Right cardiac atrium (tissue), 5 donors: ENCODE results near the gene SIRPD. TPM values are rescaled to one million over a fixed set of nuclear protein-coding genes. Genes with fewer than 3 reads are reported as not detected.
A peak's percentile ranks its signal among the peaks of the same experiment; 100 is the strongest.
"Not testable (repeated sequence)": the region's sequence is repeated elsewhere in the genome, so short reads cannot be mapped to it uniquely, and the experiment has no call there.

ENCODE experiments used
- ATAC-seq, 2 donors: fragments of 200-7000 bp; cut with Tn5 transposase; one replicate each; pipeline versions ENCODE4 v1.8.0 to v1.9.1; 2020; ENCODE audit warnings: moderate library complexity in 2 of 2, mild to moderate bottlenecking in 1 of 2
- DNase-seq, 3 donors: peaks; one replicate each; pipeline ENCODE4 v3.0.0-alpha.2; 2020
- H3K27ac ChIP-seq: one replicate; pipeline ENCODE4 v1.5.1; 2013; ENCODE audit warnings: mild to moderate bottlenecking, low read length, control low read depth, moderate library complexity
- H3K27me3 ChIP-seq: one replicate; pipeline ENCODE4 v1.6.1; 2013; ENCODE audit not compliant: control insufficient read depth, insufficient read depth
- H3K4me1 ChIP-seq: one replicate; pipeline ENCODE4 v1.6.1; 2013; ENCODE audit warnings: low read length; ENCODE audit not compliant: control insufficient read depth, insufficient read depth
- H3K4me3 ChIP-seq: one replicate; pipeline ENCODE4 v1.5.1; 2013; ENCODE audit warnings: low read length, control low read depth
- H3K9me3 ChIP-seq: one replicate; pipeline ENCODE4 v1.6.1; 2013; ENCODE audit warnings: low read length; ENCODE audit not compliant: control insufficient read depth
- WGBS: extraction: QIAGEN DNeasy Blood & Tissue Kit; methylation state at CpG from one replicate; pipeline ENCODE4 v1.1.7; 2013; 5-methylcytosine and 5-hydroxymethylcytosine counted together
- intact Hi-C, 4 donors: fragments of 100-400 bp; cut with DNase I; formaldehyde crosslinking; loops; one replicate each; pipeline versions ENCODE4 v1.11.0 to v1.14.0; 2022 to 2023
- long read RNA-seq, 4 donors: library from polyadenylated mRNA; unstranded; transcript quantifications; one replicate each; pipeline ENCODE4 v2.0.0, GENCODE V29; 2020 to 2021
- polyA plus RNA-seq: library from polyadenylated mRNA; stranded (reverse); fragments of 200-250 nt; gene quantifications from one replicate; pipeline ENCODE4 v1.2.3, GENCODE V29; 2013
- total RNA-seq, 4 donors: library from RNA; stranded (reverse); fragmentation: NEBNext Ultra II Directional; extraction: Animal tissue kit (Norgen Biotek cat#: 25700); gene quantifications; one replicate each; pipeline ENCODE4 v1.2.1, GENCODE V29; 2021
- donor health status: healthy with polysubstance abuse.
- donor health status: DM: no; HTN: yes; CAD: no.
- donor health status: DM: no; HTN: no; CAD: no.
- donor health status: DM: no; HTN: yes; CAD: no; lungs with severe emphysema.
- donor health status: DM: yes; HTN: yes; CAD: no.

SIRPD gene
- total RNA-seq: not detected
- not detected for polyA plus RNA-seq
- long read RNA-seq, donor 1, partial matches to known transcripts: 0 of 1 reads
- long read RNA-seq, donor 1, other reads (novel, unspliced or antisense): 1 of 1 reads
- long read RNA-seq, donor 2: 0 reads
- long read RNA-seq, donor 3: 0 reads
- long read RNA-seq, donor 4: 0 reads

DNA sequence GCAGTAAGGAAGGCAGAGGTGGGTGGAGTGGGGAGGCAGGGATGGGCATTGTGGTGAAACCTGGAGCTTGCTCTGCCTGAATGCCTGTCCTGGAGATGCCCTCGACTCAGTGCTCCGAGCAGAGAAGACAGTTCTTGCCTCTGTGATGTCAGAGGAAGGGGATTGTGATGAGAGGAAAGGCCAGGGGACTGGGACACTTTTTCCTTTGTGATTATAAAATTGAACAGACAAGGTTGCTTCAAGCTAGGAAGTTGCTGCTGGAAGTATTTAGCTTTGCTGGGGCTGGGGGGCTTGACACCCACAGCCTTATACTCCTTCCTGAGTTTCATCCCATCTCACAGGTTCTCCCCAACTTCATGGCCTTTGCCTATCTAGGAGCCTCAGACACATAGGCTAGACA, at the start of gene SIRPD:
Gene SIRPD (minus strand): TSS at position 101 of the 400 bp plus-strand sequence. CDS start 52 bp downstream, at position 49.
- peaks cover 3% of the 10 kb centered on the region for H3K9me3 ChIP-seq
- H3K27me3 ChIP-seq: no peaks in the 10 kb centered on the region
- no peaks in the 10 kb centered on the region for H3K4me1 ChIP-seq
- intact Hi-C loops: no loop called here
- H3K4me3 ChIP-seq: no peak within 1 kb of the TSS
- 63% methylated on average over 2 of the region's 2 CpGs for WGBS
- DNase-seq (no peak), ATAC-seq (no peak)
- H3K27ac ChIP-seq: no peak within 1 kb of the TSS

DNA sequence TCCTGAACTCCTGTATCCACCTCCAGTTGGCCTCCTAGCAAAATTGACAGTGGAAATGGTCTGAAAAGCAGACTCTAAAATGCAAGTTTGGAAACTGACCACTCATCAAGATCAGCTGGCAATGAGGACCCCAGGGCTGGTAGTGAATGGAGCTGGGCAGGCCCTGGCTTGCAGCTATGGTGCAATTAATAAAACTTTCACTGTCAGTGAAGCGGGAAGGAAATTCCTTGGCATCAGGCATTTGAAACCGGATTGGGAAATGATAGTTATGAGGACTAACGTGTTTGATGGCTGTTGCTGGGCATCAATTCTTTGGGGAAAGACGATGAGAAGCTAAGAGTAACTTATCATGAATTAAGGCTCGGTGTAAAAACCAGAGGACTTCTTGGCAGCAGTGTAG, 43.2 kb upstream of the SIRPD start:
- Histone ChIP-seq H3K27ac (no peak overlapping the region), H3K27me3 (no peaks in the 10 kb centered on the region), H3K9me3 (no peaks in the 10 kb centered on the region), H3K4me1 (no peaks in the 10 kb centered on the region), H3K4me3 (no peak overlapping the region)
- DNase-seq (no peak), ATAC-seq (no peak)
- 63% methylated on average over 5 of the region's 5 CpGs for WGBS
- intact Hi-C loops: no loop called here

DNA sequence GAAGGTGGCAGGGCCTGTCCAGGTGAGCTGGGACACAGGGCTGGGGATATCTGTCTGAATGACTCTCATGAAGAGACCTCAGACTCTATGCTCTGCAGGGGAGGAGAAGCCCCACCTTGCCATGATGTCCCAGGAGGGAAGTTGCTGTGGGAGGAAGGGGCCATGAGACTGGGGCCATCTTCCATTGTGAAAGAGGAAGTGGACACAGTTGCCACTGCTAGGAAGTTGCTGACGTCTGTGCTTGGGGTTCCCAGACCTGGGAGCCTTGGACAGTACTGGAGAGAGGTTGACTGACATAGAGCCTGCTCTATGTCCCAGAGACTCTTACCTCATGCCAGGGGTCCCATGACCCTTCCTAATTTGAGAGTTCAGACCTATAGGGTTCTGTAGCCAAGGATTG, 37.8 kb upstream of the SIRPD start:
- intact Hi-C loops: no loop called here
- 21% methylated on average over 1 of the region's 1 CpG for WGBS

DNA sequence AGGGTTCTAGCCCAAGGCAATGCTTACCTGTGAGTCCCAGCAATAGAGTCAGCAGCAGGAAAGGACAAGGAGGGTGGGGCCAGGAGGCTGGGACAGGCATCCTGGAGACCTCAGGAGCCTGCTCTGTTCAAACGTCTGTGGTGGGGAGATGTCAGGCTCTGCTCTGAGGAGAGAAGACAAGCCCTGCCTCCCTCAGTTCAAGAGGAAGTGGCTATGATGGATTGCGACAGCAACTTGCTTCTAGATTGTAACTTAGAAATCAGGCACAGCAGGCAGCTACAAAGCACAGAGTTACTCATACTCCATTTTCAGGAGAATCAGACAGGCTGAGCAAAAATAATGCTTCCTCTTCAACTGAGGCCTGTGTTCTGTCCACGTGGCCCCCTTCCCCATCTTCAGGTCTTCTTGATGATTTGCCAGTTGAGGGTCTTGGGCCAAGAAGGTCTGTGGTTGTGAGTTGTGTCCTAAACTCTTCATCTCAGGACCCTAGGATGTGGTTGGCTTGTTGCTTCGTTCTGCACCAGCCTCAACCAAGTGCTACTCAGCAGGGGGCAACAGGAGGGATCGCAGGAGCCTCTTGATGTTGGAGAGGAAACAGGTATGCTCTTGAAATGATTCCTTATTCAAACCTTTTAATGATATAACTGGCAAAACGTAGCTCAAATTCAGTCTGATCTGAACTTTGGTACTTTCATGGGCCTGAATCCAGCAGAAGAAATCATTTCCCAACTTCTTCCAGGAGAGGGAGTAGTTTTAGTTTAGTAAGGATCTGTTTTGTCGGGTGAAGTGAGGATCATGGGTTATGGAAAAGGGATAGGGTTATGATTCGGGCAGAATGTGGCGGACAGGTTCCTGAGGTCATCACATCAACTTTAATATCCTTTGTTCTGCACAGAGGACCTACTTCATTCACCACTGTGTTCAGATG, 31.3 kb upstream of the SIRPD start:
- H3K27ac ChIP-seq: no peak overlapping the region
- ATAC-seq: no peak
- 43% methylated on average over 9 of the region's 9 CpGs for WGBS

More for the DNA sequence above, 37.8 kb upstream of the SIRPD start:
- DNase-seq: peak in 1 of 3 donors; percentile 64
- Histone ChIP-seq H3K27me3 (no peaks in the 10 kb centered on the region), H3K4me3 (no peak overlapping the region), H3K27ac (no peak overlapping the region), H3K4me1 (no peaks in the 10 kb centered on the region), H3K9me3 (no peaks in the 10 kb centered on the region)
- ATAC-seq: no peak

DNA sequence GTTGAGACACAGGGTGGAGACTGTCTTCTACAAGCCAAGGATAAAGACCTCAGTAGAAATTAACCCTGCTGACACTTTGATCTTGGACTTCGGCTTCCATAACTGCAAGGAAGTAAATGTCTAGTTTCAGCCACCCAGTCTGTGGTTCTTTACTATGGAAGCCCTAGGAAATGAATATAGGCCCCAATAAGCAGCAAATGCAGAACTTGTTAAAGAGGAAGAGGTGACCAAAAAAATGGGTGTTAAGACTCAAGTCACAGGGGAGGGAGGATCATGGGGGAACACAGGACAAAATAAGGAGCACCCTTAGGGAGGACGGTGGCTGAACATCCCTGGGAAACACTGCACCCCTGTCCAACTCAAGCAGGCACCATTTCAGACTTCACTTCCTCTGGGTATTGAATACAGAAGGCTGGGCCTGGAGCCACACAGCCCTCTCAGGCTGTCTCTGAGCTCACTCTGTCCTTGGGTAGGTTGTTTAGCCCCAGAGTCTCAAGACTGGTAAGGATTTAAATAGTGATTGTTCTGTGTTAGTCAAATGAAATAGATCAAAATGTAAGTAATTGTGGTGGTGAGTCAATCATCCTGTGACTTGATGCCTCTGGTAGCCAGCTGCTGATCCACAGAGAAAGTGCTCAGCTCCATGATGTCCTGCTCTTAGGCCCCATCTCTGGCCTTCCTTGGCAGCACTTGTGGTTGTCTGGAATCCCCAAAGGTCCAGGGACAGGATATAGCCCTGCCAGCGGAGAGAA, 30.5 kb upstream of the SIRPD start:
- H3K27ac ChIP-seq: no peak overlapping the region
- no peaks in the 10 kb centered on the region for H3K27me3 ChIP-seq
- H3K9me3 ChIP-seq: no peaks in the 10 kb centered on the region
- no peak for DNase-seq
- no peaks in the 10 kb centered on the region for H3K4me1 ChIP-seq
- intact Hi-C loops: no loop called here
- H3K4me3 ChIP-seq: no peak overlapping the region
- WGBS: 74% methylated on average over 3 of the region's 3 CpGs
- ATAC-seq: no peak

More for the DNA sequence above, 31.3 kb upstream of the SIRPD start:
- H3K4me1 ChIP-seq: no peaks in the 10 kb centered on the region
- intact Hi-C loops: no loop called here
- no peak overlapping the region for H3K4me3 ChIP-seq
- no peak for DNase-seq
- H3K27me3 ChIP-seq: no peaks in the 10 kb centered on the region
- no peaks in the 10 kb centered on the region for H3K9me3 ChIP-seq

DNA sequence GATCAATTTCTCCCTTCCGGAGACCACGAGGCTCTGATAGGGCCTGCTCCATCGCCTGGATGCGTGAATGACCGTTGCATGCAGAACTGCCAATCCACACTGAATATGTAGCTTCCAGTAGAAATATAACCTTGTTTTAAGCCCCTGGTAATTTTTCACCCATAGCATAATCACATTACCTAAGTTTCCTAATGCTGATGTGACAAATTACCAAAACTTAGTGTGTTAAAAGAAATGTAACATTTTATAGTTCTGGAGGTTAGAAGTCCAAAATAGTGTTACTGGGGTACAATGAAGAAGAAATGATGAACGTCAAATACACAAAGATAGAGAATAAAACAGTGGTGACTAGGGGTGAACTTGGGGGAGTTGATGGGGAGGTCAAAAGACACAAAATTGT, 22.0 kb upstream of the SIRPD start:
- Histone ChIP-seq H3K27me3 (no peaks in the 10 kb centered on the region), H3K4me3 (no peak overlapping the region), H3K27ac (no peak overlapping the region), H3K9me3 (no peaks in the 10 kb centered on the region), H3K4me1 (no peaks in the 10 kb centered on the region)
- 92% methylated on average over 6 of the region's 6 CpGs for WGBS
- DNase-seq: no peak
- no peak for ATAC-seq
- intact Hi-C loops: loop anchor here in 1 of 4 donors (2.0 kb wide), 1 partner anchor 35 kb away; no protein-coding TSS in a partner anchor

DNA sequence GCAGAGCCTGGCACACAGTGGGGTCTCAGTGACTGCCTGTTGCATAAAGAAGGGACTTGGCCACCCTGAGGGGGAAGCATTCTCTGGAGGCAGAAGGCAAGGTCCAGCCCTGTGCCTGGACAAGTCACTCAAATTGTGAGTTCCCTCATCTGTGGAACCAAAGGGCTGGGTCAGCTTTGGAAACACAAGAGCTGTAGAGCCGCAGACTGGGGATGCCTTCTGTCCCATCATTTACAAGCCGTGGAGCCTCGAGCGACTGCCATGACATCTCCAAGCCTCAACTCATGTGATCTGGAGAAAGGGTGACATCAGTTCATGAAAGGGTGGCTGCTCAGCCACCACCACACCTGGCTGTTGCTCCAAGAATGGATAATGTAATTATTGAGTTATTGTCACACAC, 20.4 kb upstream of the SIRPD start:
- DNase-seq (no peak), ATAC-seq (no peak)
- Histone ChIP-seq H3K27me3 (no peaks in the 10 kb centered on the region), H3K27ac (no peak overlapping the region), H3K4me1 (no peaks in the 10 kb centered on the region), H3K9me3 (no peaks in the 10 kb centered on the region), H3K4me3 (no peak overlapping the region)
- 89% methylated on average over 4 of the region's 4 CpGs for WGBS
- intact Hi-C loops: loop anchor here in 1 of 4 donors (2.0 kb wide), 1 partner anchor 37 kb away; no protein-coding TSS in a partner anchor

DNA sequence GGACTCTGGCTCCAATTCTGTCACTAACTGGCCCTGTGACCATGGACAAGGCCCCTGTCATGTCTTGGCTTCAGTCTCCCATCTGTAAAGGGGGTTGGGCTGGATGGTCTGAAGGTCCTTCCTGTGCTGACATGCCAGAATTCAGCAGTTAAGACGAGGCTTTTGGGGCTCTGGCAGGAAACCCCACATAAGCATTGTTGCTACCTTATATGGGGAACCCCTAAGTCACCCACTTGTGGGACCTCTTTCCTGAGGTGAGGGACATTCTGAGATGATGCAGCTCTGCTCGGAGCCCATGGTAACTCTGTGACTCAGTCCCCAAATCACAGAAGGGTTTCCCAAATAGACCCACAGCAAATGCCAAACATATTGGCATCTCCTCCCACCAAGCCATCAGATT, 19.8 kb upstream of the SIRPD start:
- WGBS: 54% methylated on average over 2 of the region's 2 CpGs
- H3K27me3 ChIP-seq, H3K4me3 ChIP-seq, H3K9me3 ChIP-seq, DNase-seq, ATAC-seq, intact Hi-C loops, H3K27ac ChIP-seq, H3K4me1 ChIP-seq: not testable (repeated sequence)

DNA sequence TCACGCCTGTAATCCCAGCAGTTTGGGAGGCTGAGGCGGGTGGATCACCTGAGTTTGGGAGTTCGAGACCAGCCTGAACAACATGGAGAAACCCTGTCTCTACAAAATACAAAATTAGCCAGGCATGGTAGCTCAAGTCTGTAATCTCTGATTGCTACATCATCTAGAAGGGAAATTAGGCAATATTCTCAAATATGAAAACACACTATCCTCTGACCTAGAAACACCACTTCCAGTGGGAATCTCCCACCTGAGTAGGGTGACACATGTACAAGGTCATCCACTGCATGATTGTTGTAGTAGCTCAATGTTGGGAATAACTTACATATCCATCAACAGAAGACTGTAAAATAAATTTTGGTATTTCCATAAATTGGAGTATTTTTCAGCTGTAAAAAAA, 19.1 kb upstream of the SIRPD start:
- no peak for DNase-seq
- intact Hi-C loops: no loop called here
- Histone ChIP-seq H3K4me1 (no peaks in the 10 kb centered on the region), H3K9me3 (no peaks in the 10 kb centered on the region), H3K27ac (no peak overlapping the region), H3K4me3 (no peak overlapping the region), H3K27me3 (no peaks in the 10 kb centered on the region)
- 84% methylated on average over 3 of the region's 3 CpGs for whole genome bisulfite sequencing
- no peak for ATAC-seq

DNA sequence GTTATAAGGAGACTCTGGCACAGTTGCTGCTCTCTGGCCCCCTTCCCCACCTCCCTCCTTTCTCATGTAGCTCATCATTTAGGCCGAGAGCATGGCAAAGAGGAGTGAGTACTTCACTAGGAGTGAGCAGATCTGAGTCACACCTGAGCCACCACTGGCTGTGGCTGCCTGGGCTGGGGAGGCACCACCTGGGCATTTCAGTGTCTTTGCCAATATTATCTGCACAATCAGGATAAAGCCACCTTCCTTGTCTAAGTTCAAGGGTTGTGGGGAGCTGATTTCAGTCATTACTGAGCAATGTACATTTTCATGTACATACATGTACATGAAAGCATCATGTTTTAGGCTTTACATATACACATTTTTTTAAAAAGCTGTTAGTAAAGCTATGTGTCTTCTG, 18.5 kb upstream of the SIRPD start:
- intact Hi-C loops, ATAC-seq: not testable (repeated sequence)

DNA sequence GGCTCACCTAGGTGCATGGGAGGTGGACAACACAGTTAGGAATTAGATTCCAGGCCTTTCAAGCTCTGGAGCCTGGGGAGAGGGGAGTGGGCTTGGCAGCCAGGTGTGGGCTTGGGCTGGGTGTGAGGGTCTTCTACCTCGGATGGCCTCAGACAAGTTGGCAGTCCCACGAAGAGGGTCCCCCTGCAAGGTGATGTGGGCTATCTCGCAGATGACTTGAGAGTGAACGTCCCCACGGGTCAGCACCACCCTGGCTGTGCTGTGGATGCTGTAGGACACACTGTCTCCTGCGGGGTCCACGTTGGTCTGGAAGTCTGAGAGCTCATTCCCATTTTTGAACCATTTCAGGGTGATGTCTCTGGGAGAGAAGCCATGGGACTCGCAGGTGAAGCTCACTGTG, 14.1 kb upstream of the SIRPD start:
- ATAC-seq, H3K27me3 ChIP-seq, intact Hi-C loops, H3K4me1 ChIP-seq, DNase-seq, H3K9me3 ChIP-seq, H3K4me3 ChIP-seq, H3K27ac ChIP-seq: not testable (repeated sequence)
- WGBS: 88% methylated on average over 8 of the region's 8 CpGs

More for the DNA sequence above, 18.5 kb upstream of the SIRPD start:
- not testable (repeated sequence) for DNase-seq, H3K4me3 ChIP-seq, H3K27me3 ChIP-seq, H3K9me3 ChIP-seq, H3K4me1 ChIP-seq, H3K27ac ChIP-seq
- WGBS: no CpG with 5 or more reads among the region's 1 CpG
